IMR-90 (cell line): ENCODE measurements around the gene PKDCC. TPM values are rescaled to one million over a fixed set of nuclear protein-coding genes. Genes with fewer than 3 reads are reported as not detected.

Experiments used
- ATAC-seq: fragments of 200-7000 bp; cut with Tn5 transposase; 2 replicates; pipeline ENCODE4 v1.9.1; 2020; ENCODE audit warnings: low read depth, mild to moderate bottlenecking, moderate library complexity
- BruUV-seq: library from RNA; stranded (reverse); fragments of 400-500 nt; replicated peaks from 2 replicates; lab custom pipeline; 2021; lab: Mats Ljungman, UMichigan
- CTCF ChIA-PET: fragments of 300-600 bp; formaldehyde crosslinking; extraction: SDS; loops from one replicate; lab custom pipeline; 2021; ENCODE audit warnings: antibody characterized with exemption; lab: Yijun Ruan, JAX
- POLR2A ChIA-PET: fragments of 300-600 bp; sonication (Branson Sonifier 250); formaldehyde crosslinking; loops from one replicate; lab custom pipeline; 2022; ENCODE audit warnings: antibody characterized with exemption; ENCODE audit not compliant: unreplicated experiment; lab: Charles Lee
- DNase-seq: peaks from one replicate; pipeline ENCODE4 v3.0.0; 2013
- H2AFZ ChIP-seq: replicated peaks from 2 replicates; pipeline ENCODE3; 2013; ENCODE audit warnings: low read length, mild to moderate bottlenecking; ENCODE audit not compliant: poor library complexity
- H2AK5ac ChIP-seq: 2 replicates; pipeline ENCODE4 v1.6.1; 2013; ENCODE audit warnings: low read depth, low read length, inconsistent platforms
- H2AK9ac ChIP-seq: replicated peaks from 2 replicates; pipeline ENCODE3; 2013; ENCODE audit warnings: mild to moderate bottlenecking, low read depth, low read length, moderate library complexity; ENCODE audit not compliant: poor library complexity
- H2BK120ac ChIP-seq: 2 replicates; pipeline ENCODE4 v1.6.1; 2013; ENCODE audit warnings: low read depth, low read length, inconsistent platforms
- H2BK15ac ChIP-seq: 3 replicates; pipeline ENCODE4 v1.6.1; 2013; ENCODE audit warnings: low read depth, low read length, inconsistent platforms
- H2BK20ac ChIP-seq: 2 replicates; pipeline ENCODE4 v1.6.1; 2013; ENCODE audit warnings: low read depth, mild to moderate bottlenecking, inconsistent platforms, low read length, moderate library complexity
- H2BK5ac ChIP-seq: 2 replicates; pipeline ENCODE4 v1.6.1; 2013; ENCODE audit warnings: mild to moderate bottlenecking, low read depth, low read length, inconsistent platforms; ENCODE audit not compliant: poor library complexity, severe bottlenecking
- H3K14ac ChIP-seq: replicated peaks from 2 replicates; pipeline ENCODE4 v1.6.1; 2013; ENCODE audit warnings: low read depth, low read length, inconsistent platforms
- H3K18ac ChIP-seq: 2 replicates; pipeline ENCODE4 v1.6.1; 2013; ENCODE audit warnings: low read depth, low read length, control low read depth
- H3K23ac ChIP-seq: 2 replicates; pipeline ENCODE4 v1.6.1; 2013; ENCODE audit warnings: low read depth, low read length, inconsistent platforms
- H3K27ac ChIP-seq: 2 replicates; pipeline ENCODE4 v1.5.1; 2013; ENCODE audit warnings: mild to moderate bottlenecking, control low read depth, low read length; ENCODE audit not compliant: insufficient read depth
- H3K27me3 ChIP-seq: 2 replicates; pipeline ENCODE4 v1.6.1; 2013; ENCODE audit warnings: low read length; ENCODE audit not compliant: control insufficient read depth, insufficient read depth
- H3K36me3 ChIP-seq: 2 replicates; pipeline ENCODE4 v1.6.1; 2013; ENCODE audit warnings: low read length, mixed read lengths; ENCODE audit not compliant: control insufficient read depth, insufficient read depth
- H3K4ac ChIP-seq: 2 replicates; pipeline ENCODE4 v1.6.1; 2013; ENCODE audit warnings: low read depth, low read length, inconsistent platforms
- H3K4me1 ChIP-seq: 2 replicates; pipeline ENCODE4 v1.6.1; 2013; ENCODE audit warnings: low read length, mixed read lengths; ENCODE audit not compliant: control insufficient read depth, insufficient read depth
- H3K4me2 ChIP-seq: 2 replicates; pipeline ENCODE4 v1.6.1; 2013; ENCODE audit warnings: low read depth, mild to moderate bottlenecking, control low read depth, low read length, moderate library complexity
- H3K4me3 ChIP-seq: 2 replicates; pipeline ENCODE4 v1.5.1; 2013; ENCODE audit warnings: low read depth, mild to moderate bottlenecking, control low read depth, low read length, moderate library complexity; ENCODE audit not compliant: insufficient read depth
- H3K56ac ChIP-seq: 2 replicates; pipeline ENCODE4 v1.6.1; 2013; ENCODE audit warnings: low read length, inconsistent platforms; ENCODE audit not compliant: insufficient read depth; ENCODE audit errors: extremely low read depth
- H3K79me1 ChIP-seq, 2 experiments: 2 replicates each; pipeline ENCODE4 v1.6.1; 2013; ENCODE audit warnings: low read length in 2 of 2, inconsistent platforms in 1 of 2, low read depth in 1 of 2
- H3K9ac ChIP-seq: 2 replicates; pipeline ENCODE4 v1.6.1; 2013; ENCODE audit warnings: low read depth, low read length, control low read depth
- H3K9me1 ChIP-seq: 2 replicates; pipeline ENCODE4 v1.6.1; 2013; ENCODE audit warnings: low read length, inconsistent platforms; ENCODE audit not compliant: insufficient read depth
- H3K9me3 ChIP-seq: 2 replicates; pipeline ENCODE4 v1.6.1; 2013; ENCODE audit warnings: low read length; ENCODE audit not compliant: control insufficient read depth, insufficient read depth
- H4K20me1 ChIP-seq: 2 replicates; pipeline ENCODE4 v1.6.1; 2013; ENCODE audit warnings: low read length, inconsistent platforms; ENCODE audit not compliant: insufficient read depth
- H4K5ac ChIP-seq: 2 replicates; pipeline ENCODE4 v1.6.1; 2013; ENCODE audit warnings: mild to moderate bottlenecking, low read depth, low read length, control low read depth
- H4K8ac ChIP-seq, 2 experiments: 2 replicates each; pipeline ENCODE4 v1.6.1; 2013; ENCODE audit warnings: low read depth in 2 of 2, low read length in 2 of 2, control low read depth in 1 of 2, inconsistent platforms in 1 of 2
- H4K91ac ChIP-seq: 2 replicates; pipeline ENCODE4 v1.6.1; 2013; ENCODE audit warnings: low read depth, low read length, inconsistent platforms; ENCODE audit not compliant: insufficient read depth
- BHLHE40 ChIP-seq: fragments of 150-350 bp; IDR thresholded peaks from 2 replicates; pipeline ENCODE4 v1.6.1; 2016; ENCODE audit warnings: mild to moderate bottlenecking, low read depth, low read length
- CEBPB ChIP-seq: IDR thresholded peaks from 2 replicates; pipeline ENCODE4 v1.6.1; 2012; ENCODE audit warnings: low read depth, low read length, improper control_type of control experiment
- CHD1 ChIP-seq: IDR thresholded peaks from 2 replicates; pipeline ENCODE4 v1.6.1; 2012; ENCODE audit warnings: low read depth, low read length, improper control_type of control experiment
- CTCF ChIP-seq: conservative IDR thresholded peaks from 2 replicates; pipeline ENCODE4 v1.5.1; 2012; ENCODE audit warnings: mild to moderate bottlenecking, low read depth, low read length, improper control_type of control experiment
- ELK1 ChIP-seq: fragments of 150-350 bp; IDR thresholded peaks from 2 replicates; pipeline ENCODE4 v1.6.1; 2016; ENCODE audit warnings: low read depth, mild to moderate bottlenecking, low read length, moderate library complexity, borderline replicate concordance
- FOS ChIP-seq: fragments of 150-350 bp; IDR thresholded peaks from 2 replicates; pipeline ENCODE4 v1.6.1; 2016; ENCODE audit warnings: low read depth, low read length
- MAFK ChIP-seq: IDR thresholded peaks from 2 replicates; pipeline ENCODE4 v1.6.1; 2012; ENCODE audit warnings: low read depth, low read length, improper control_type of control experiment
- MAZ ChIP-seq: IDR thresholded peaks from 2 replicates; pipeline ENCODE4 v1.6.1; 2012; ENCODE audit warnings: low read depth, mild to moderate bottlenecking, low read length, improper control_type of control experiment, moderate library complexity, borderline replicate concordance
- MXI1 ChIP-seq: IDR thresholded peaks from 2 replicates; pipeline ENCODE4 v1.6.1; 2012; ENCODE audit warnings: low read depth, mild to moderate bottlenecking, low read length, moderate library complexity, borderline replicate concordance
- NFE2L2 ChIP-seq: fragments of 150-350 bp; IDR thresholded peaks from 2 replicates; pipeline ENCODE4 v1.6.1; 2016; ENCODE audit warnings: low read depth, mild to moderate bottlenecking, low read length
- POLR2A ChIP-seq: IDR thresholded peaks from 2 replicates; pipeline ENCODE4 v1.6.1; 2012; ENCODE audit warnings: mild to moderate bottlenecking, low read depth, low read length
- RAD21 ChIP-seq: IDR thresholded peaks from 2 replicates; pipeline ENCODE4 v1.6.1; 2012; ENCODE audit warnings: low read length, improper control_type of control experiment
- RCOR1 ChIP-seq: IDR thresholded peaks from 2 replicates; pipeline ENCODE4 v1.6.1; 2012; ENCODE audit warnings: mild to moderate bottlenecking, low read length, improper control_type of control experiment; ENCODE audit not compliant: insufficient replicate concordance
- RFX5 ChIP-seq: IDR thresholded peaks from 2 replicates; pipeline ENCODE4 v1.8.0; 2012; ENCODE audit warnings: low read depth, mild to moderate bottlenecking, low read length, moderate library complexity
- SMC3 ChIP-seq: fragments of 150-350 bp; IDR thresholded peaks from 2 replicates; pipeline ENCODE4 v1.6.1; 2016; ENCODE audit warnings: low read depth, mild to moderate bottlenecking, antibody characterized with exemption, low read length, moderate library complexity
- USF2 ChIP-seq: fragments of 150-350 bp; IDR thresholded peaks from 2 replicates; pipeline ENCODE4 v1.6.1; 2017; ENCODE audit warnings: mild to moderate bottlenecking, antibody characterized with exemption, low read length, low read depth
- WGBS, 2 experiments: methylation state at CpG; one replicate each; pipeline versions ENCODE4 v1.1.5 to v1.1.7; 2013; ENCODE audit warnings: missing lambda C conversion rate in 2 of 2; ENCODE audit not compliant: insufficient read length in 1 of 2; ENCODE audit errors: extremely low coverage in 2 of 2; 5-methylcytosine and 5-hydroxymethylcytosine counted together
- dilution Hi-C: fragments of 300-500 bp; cut with HindIII; formaldehyde crosslinking; loops from one replicate; pipeline ENCODE4 v1.14.3; 2018; ENCODE audit warnings: low sequenced_read_pairs; ENCODE audit not compliant: unreplicated experiment
- in situ Hi-C: fragments of 300-500 bp; cut with MboI; formaldehyde crosslinking; loops from 3 replicates; pipeline ENCODE4 v1.14.3; 2019; ENCODE audit warnings: low sequenced_read_pairs, inconsistent platforms, mixed read lengths
- intact Hi-C: fragments of 100-400 bp; cut with micrococcal nuclease; formaldehyde crosslinking; loops from 2 replicates; pipeline ENCODE4 v1.10.0; 2022
- polyA plus RNA-seq, 3 experiments: library from polyadenylated mRNA; depleted of rRNA; stranded (reverse); fragments of >200 nt; gene quantifications; 2 replicates each; pipeline ENCODE4 v1.2.3, GENCODE V29; 2012; ENCODE audit warnings: low replicate concordance in 1 of 3
- total RNA-seq: library from RNA; depleted of rRNA; stranded (reverse); fragments of >200 nt; gene quantifications from 2 replicates; pipeline ENCODE4 v1.2.3, GENCODE V29; 2012

The PKDCC gene
- total and polyA plus RNA-seq, 2 of the 4 experiments (the other 2 are of a cell fraction), result 55.6 to 95.7 TPM

- no peak overlapping the region for H4K8ac ChIP-seq
- no peak overlapping the region for H3K4me3 ChIP-seq
- no peak overlapping the region for H2BK20ac ChIP-seq
- no peak overlapping the region for H2AK5ac ChIP-seq
- H4K5ac ChIP-seq, result no peak overlapping the region
- H3K9ac ChIP-seq, result no peak overlapping the region
- no peak for ATAC-seq
- H3K14ac ChIP-seq, result no peak overlapping the region
- peaks cover 14% of the 10 kb centered on the region; the same call in 1 of the 2 replicates for H3K4me1 ChIP-seq
- H2AK9ac ChIP-seq, result no peak overlapping the region
- no peak overlapping the region for H4K91ac ChIP-seq
- H3K27ac ChIP-seq, result no peak overlapping the region
- no peak overlapping the region for H3K4me2 ChIP-seq
- DNase-seq, result no peak
- no peak overlapping the region for H3K18ac ChIP-seq
- no peak overlapping the region for H2BK5ac ChIP-seq
- H3K56ac ChIP-seq, result no peak overlapping the region
- H3K27me3 ChIP-seq, result peaks cover 5% of the 10 kb centered on the region
- in situ Hi-C loops (no loop called here), intact Hi-C loops (no loop called here), dilution Hi-C loops (no loop called here)
- peaks cover 12% of the 10 kb centered on the region; the same call in 1 of the 2 replicates for H3K9me1 ChIP-seq
- no peaks in the 10 kb centered on the region for H3K79me1 ChIP-seq
- H2BK15ac ChIP-seq, result no peak overlapping the region
- no peak for TF ChIP-seq ELK1
- no peak for TF ChIP-seq SMC3
- TF ChIP-seq CHD1, result no peak
- no peak for TF ChIP-seq FOS
- TF ChIP-seq USF2, result no peak
- no peak for TF ChIP-seq MXI1
- TF ChIP-seq BHLHE40, result no peak
- TF ChIP-seq MAFK, result no peak
- no peak for TF ChIP-seq RCOR1
- TF ChIP-seq RAD21, result no peak
- no peak for TF ChIP-seq RFX5
- no peak for TF ChIP-seq POLR2A
- no peak for TF ChIP-seq MAZ
- no peak for TF ChIP-seq NFE2L2
- no peak for TF ChIP-seq CEBPB
- TF ChIP-seq CTCF, result no peak
- H4K20me1 ChIP-seq, result no peaks in the 10 kb centered on the region
- H2AFZ ChIP-seq, result peak overlapping the region; percentile 40
- no peak overlapping the region for H3K4ac ChIP-seq
- no peak overlapping the region for H2BK120ac ChIP-seq
- ChIA-PET POLR2A (interaction anchor here (0.6 kb wide), 1 partner anchor 60 kb away, joined by 4 read pairs; no protein-coding TSS in a partner anchor), CTCF (no interaction called here)
- WGBS, 2 experiments, result 89% methylated on average over 4 of the region's 8 CpGs; no CpG with 5 or more reads in 1 of the 2 experiments
- BruUV-seq, result no TSS peak
- no peaks in the 10 kb centered on the region for H3K36me3 ChIP-seq
- H3K9me3 ChIP-seq, result no peaks in the 10 kb centered on the region
- H3K23ac ChIP-seq, result no peak overlapping the region
These were observed 19.2 kb upstream of the PKDCC start for GRCh38 chr2:42028571-42029148.
